ENCODE measurements around the gene PCGF3.
"Not testable (repeated sequence)": the region's sequence is repeated elsewhere in the genome, so short reads cannot be mapped to it uniquely, and the experiment has no call there.

Gene PCGF3

GRCh38 chr4:705278-706082, at the start of gene PCGF3:
PCGF3 (plus strand) TSS chr4:705832; CDS start chr4:733681, 27,849 bp downstream.
- DNase-seq, result peak; percentile 96

- DNase-seq, result no peak
These were observed 48.9 kb upstream of the PCGF3 start for GRCh38 chr4:656436-657337.

- DNase-seq, result no peak
These were observed 48.2 kb upstream of the PCGF3 start for GRCh38 chr4:657338-657833.

- DNase-seq, result no peak
These were observed 47.6 kb upstream of the PCGF3 start for GRCh38 chr4:657834-658667.

GRCh38 chr4:658681-659667, 46.7 kb upstream of the PCGF3 start:
- no peak for DNase-seq

GRCh38 chr4:659851-660250, 45.8 kb upstream of the PCGF3 start:
- DNase-seq, result no peak

GRCh38 chr4:660401-660800, 45.2 kb upstream of the PCGF3 start:
- DNase-seq, result no peak

GRCh38 chr4:661231-661630, 44.4 kb upstream of the PCGF3 start:
- no peak for DNase-seq

GRCh38 chr4:661881-662761, 43.5 kb upstream of the PCGF3 start:
- no peak for DNase-seq

- DNase-seq, result no peak
These were observed 42.6 kb upstream of the PCGF3 start for GRCh38 chr4:663046-663437.

- DNase-seq, result peak; percentile 79
These were observed 41.9 kb upstream of the PCGF3 start for GRCh38 chr4:663438-664428.

- DNase-seq, result no peak
These were observed 40.9 kb upstream of the PCGF3 start for GRCh38 chr4:664713-665231.

- DNase-seq, result no peak
These were observed 40.3 kb upstream of the PCGF3 start for GRCh38 chr4:665381-665750.

- DNase-seq, result no peak
These were observed 39.7 kb upstream of the PCGF3 start for GRCh38 chr4:665751-666435.

GRCh38 chr4:666436-666810, 39.2 kb upstream of the PCGF3 start:
- DNase-seq, result no peak

- no peak for DNase-seq
These were observed 38.6 kb upstream of the PCGF3 start for GRCh38 chr4:666822-667544.

- DNase-seq, result no peak
These were observed 38.1 kb upstream of the PCGF3 start for GRCh38 chr4:667545-667925.

GRCh38 chr4:668219-668618, 37.4 kb upstream of the PCGF3 start:
- DNase-seq, result not testable (repeated sequence)
